Measurements from ENCODE around the gene PAQR9. TPM values are rescaled to one million over a fixed set of nuclear protein-coding genes. Genes with fewer than 3 reads are reported as not detected.
A peak's percentile ranks its signal among the peaks of the same experiment; 100 is the strongest.

Gene PAQR9
- total and polyA plus RNA-seq, 8 donors: not detected

DNA sequence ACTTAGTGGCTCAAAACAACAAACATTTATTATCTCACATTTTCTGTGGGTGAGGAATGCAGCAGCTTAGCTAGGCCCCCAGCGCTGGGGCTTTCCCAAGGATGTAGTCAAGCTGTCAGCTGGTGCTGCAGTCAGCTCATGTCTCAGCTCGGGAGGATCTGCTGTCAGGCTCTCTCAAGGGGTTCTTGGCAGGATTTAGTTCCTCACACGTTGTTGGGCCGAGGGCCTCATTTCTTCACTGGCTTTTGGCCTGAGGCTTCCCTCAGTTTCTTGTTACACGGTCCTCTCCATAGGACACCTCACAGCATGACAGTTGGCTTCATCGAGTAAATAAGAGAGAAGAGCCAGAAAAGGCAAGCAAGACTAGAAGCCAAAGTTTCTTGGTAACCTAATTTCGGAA is 24.2 kb upstream of the PAQR9 start:
- Histone ChIP-seq H3K9me3 (no peaks in the 10 kb centered on the region), H3K4me1 (no peaks in the 10 kb centered on the region), H3K27ac (no peak overlapping the region), H3K27me3 (peaks cover 0 to 10% (median 0%) of the 10 kb centered on the region in 3 donors), H3K4me3 (no peak overlapping the region), H3K36me3 (no peaks in the 10 kb centered on the region)
- TF ChIP-seq EP300 (IDR thresholded peaks at IDR 0.05): no peak
- intact Hi-C loops (cut with DNase I; ENCODE audit: low total_unique reads): loop anchor here (10.0 kb wide), 1 partner anchor 153 kb away; no protein-coding TSS in a partner anchor
- WGBS, 5 donors: 18 to 27% (median 22%) methylated on average over 7 of the region's 7 CpGs
- peak in 1 of 2 donors; percentile 48 for DNase-seq

- 46 to 57% (median 52%) methylated on average over 5 of the region's 5 CpGs for WGBS, 5 donors
- Histone ChIP-seq H3K27me3 (peaks cover 0 to 14% (median under 1%) of the 10 kb centered on the region in 3 donors), H3K9me3 (no peaks in the 10 kb centered on the region), H3K4me3 (no peak overlapping the region), H3K4me1 (no peaks in the 10 kb centered on the region), H3K36me3 (no peaks in the 10 kb centered on the region), H3K27ac (no peak overlapping the region)
- peak in 1 of 2 donors; percentile 64 for DNase-seq
- TF ChIP-seq POLR2AphosphoS5 (IDR thresholded peaks at IDR 0.05) (no peak), EP300 (IDR thresholded peaks at IDR 0.05) (no peak)
- TF ChIP-seq, protein P1, sequence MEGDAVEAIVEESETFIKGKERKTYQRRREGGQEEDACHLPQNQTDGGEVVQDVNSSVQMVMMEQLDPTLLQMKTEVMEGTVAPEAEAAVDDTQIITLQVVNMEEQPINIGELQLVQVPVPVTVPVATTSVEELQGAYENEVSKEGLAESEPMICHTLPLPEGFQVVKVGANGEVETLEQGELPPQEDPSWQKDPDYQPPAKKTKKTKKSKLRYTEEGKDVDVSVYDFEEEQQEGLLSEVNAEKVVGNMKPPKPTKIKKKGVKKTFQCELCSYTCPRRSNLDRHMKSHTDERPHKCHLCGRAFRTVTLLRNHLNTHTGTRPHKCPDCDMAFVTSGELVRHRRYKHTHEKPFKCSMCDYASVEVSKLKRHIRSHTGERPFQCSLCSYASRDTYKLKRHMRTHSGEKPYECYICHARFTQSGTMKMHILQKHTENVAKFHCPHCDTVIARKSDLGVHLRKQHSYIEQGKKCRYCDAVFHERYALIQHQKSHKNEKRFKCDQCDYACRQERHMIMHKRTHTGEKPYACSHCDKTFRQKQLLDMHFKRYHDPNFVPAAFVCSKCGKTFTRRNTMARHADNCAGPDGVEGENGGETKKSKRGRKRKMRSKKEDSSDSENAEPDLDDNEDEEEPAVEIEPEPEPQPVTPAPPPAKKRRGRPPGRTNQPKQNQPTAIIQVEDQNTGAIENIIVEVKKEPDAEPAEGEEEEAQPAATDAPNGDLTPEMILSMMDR (IDR thresholded peaks at IDR 0.05): peak in 5 of 7 experiments; percentile 43 to 66 (median 54)
- intact Hi-C loops (cut with DNase I; ENCODE audit: low total_unique reads): loop anchor here (10.0 kb wide), 1 partner anchor 152 kb away; no protein-coding TSS in a partner anchor
Measured at GRCh38 chr3:142987080-142987700, 23.7 kb upstream of the PAQR9 start.

GRCh38 chr3:142984255-142984654 is 20.8 kb upstream of the PAQR9 start:
- no peak for DNase-seq
- peaks cover 0 to 29% (median 6%) of the 10 kb centered on the region in 3 donors for H3K27me3 ChIP-seq
- WGBS, 5 donors: 78 to 94% (median 89%) methylated on average over 3 of the region's 3 CpGs

DNA sequence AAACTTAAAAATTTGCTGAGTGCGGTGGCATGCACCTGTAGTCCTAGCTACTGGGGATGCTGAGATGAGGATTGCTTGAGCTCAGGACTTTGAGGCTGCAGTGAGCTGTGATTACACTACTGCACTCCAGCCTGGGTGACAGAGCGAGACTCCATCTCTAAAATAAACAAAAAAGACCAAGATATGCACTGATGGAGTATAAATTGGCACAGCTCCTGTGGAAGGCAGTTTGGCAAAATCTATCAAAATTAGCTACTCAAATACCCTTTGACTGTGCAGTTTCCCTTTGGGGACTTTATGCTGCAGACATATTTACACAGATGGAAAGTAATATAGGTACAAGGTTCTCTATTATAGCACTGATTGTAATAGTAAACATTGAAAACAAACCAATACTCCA is 19.8 kb upstream of the PAQR9 start:
- WGBS, 5 donors: 55 to 75% (median 63%) methylated on average over 2 of the region's 2 CpGs
- Histone ChIP-seq H3K9me3 (no peaks in the 10 kb centered on the region), H3K4me3 (no peak overlapping the region), H3K36me3 (no peaks in the 10 kb centered on the region), H3K27ac (no peak overlapping the region), H3K4me1 (no peaks in the 10 kb centered on the region), H3K27me3 (peaks cover 0 to 29% (median 6%) of the 10 kb centered on the region in 3 donors)
- TF ChIP-seq, protein P1 (IDR thresholded peaks at IDR 0.05): no peak
- no peak for TF ChIP-seq POLR2A (IDR thresholded peaks at IDR 0.05)
- TF ChIP-seq EP300 (IDR thresholded peaks at IDR 0.05): no peak
- TF ChIP-seq POLR2AphosphoS5 (IDR thresholded peaks at IDR 0.05): no peak
- no peak for DNase-seq
- intact Hi-C loops (cut with DNase I; ENCODE audit: low total_unique reads): loop anchor here (10.0 kb wide), 1 partner anchor 149 kb away; no protein-coding TSS in a partner anchor

More at GRCh38 chr3:142984255-142984654, 20.8 kb upstream of the PAQR9 start:
- H3K4me3 ChIP-seq: no peak overlapping the region
- H3K4me1 ChIP-seq: no peaks in the 10 kb centered on the region
- intact Hi-C loops (cut with DNase I; ENCODE audit: low total_unique reads): loop anchor here (10.0 kb wide), 1 partner anchor 149 kb away; no protein-coding TSS in a partner anchor
- no peak overlapping the region for H3K27ac ChIP-seq
- TF ChIP-seq, protein P1 (IDR thresholded peaks at IDR 0.05): no peak
- TF ChIP-seq POLR2A (IDR thresholded peaks at IDR 0.05) (no peak), POLR2AphosphoS5 (IDR thresholded peaks at IDR 0.05) (no peak), EP300 (IDR thresholded peaks at IDR 0.05) (no peak)
- no peaks in the 10 kb centered on the region for H3K36me3 ChIP-seq
- H3K9me3 ChIP-seq: no peaks in the 10 kb centered on the region

Data from stomach (tissue), 9 donors.